SH-SY5Y (cell line): ENCODE measurements around the gene GJB1.

ENCODE experiments used
- GATA2 ChIP-seq: IDR thresholded peaks from 2 replicates; pipeline ENCODE4 v1.6.1; 2011; ENCODE audit warnings: mild to moderate bottlenecking, low read depth, low read length
- GATA3 ChIP-seq: IDR thresholded peaks from 2 replicates; pipeline ENCODE4 v1.6.1; 2011; ENCODE audit warnings: low read depth, mild to moderate bottlenecking, low read length, moderate library complexity

DNA sequence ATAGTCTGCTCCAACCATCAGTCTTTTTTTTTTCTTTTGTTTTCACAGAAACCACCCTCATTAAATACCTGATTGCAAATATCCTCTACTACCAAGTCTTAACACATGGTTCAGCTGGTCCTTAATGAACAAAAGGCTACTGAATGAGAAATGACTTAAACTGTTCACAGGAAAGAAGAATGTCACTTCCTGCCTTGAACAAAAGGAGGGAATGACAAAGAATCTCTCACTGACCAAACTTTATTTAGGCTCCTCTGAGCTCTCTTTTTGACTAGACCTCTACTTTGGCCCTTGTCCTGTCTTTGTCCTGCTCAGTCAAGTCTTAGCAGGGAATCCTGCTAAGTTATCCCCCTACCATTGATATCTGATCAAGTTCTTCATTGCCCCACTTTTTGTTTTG lies 31.8 kb upstream of the GJB1 start:
- TF ChIP-seq GATA3 (no peak), GATA2 (no peak)
